ENCODE results near the gene DCST2. TPM values are rescaled to one million over a fixed set of nuclear protein-coding genes. Genes with fewer than 3 reads are reported as not detected.

DCST2 gene
- total and polyA plus RNA-seq, 9 of the 15 experiments (the other 6 are each of a cell fraction or from before 2014, with no cell fraction given), result 0.09 to 0.49 (median 0.11) TPM; not detected in 3

DNA sequence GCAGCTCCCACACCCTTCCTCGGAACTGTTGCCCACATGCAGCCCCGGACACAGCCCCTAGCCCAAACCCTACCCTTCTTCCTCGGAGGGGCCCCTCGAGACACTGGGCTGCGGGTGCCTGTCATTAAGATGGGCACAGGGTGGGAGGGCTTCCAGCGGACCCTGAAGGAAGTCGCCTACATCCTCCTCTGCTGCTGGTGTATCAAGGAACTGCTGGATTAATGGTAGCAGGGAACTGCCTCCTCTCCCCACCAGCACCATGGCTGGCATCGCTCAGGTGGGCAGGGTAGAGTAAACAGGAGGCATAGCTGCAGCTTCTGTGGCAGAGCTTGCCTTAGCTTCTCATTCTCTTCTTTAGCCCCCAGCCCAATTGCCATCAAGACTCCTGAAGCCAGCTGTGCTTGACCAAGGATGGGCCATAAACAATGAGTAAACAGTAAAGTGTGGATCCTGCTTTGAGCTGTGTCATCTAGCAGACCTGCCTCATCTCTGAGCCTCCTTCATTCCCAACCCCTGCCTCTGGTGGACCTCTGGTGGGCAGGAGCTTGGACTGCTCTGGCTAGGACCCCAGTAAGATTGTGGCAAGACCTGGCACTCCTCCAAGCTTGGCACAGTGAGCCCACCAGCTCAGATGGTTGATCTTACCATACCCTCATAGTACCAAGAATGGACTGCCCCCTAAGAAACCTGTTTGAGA lies 39.9 kb downstream of the DCST2 start, which contains the start of gene LENEP (continued):
- TF ChIP-seq, protein P1, sequence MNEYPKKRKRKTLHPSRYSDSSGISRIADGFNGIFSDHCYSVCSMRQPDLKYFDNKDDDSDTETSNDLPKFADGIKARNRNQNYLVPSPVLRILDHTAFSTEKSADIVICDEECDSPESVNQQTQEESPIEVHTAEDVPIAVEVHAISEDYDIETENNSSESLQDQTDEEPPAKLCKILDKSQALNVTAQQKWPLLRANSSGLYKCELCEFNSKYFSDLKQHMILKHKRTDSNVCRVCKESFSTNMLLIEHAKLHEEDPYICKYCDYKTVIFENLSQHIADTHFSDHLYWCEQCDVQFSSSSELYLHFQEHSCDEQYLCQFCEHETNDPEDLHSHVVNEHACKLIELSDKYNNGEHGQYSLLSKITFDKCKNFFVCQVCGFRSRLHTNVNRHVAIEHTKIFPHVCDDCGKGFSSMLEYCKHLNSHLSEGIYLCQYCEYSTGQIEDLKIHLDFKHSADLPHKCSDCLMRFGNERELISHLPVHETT (CRISPR knock-in tag; conservative IDR thresholded peaks at IDR 0.05 in 1 of 2, IDR thresholded peaks at IDR 0.05 in 1 of 2), result no peak
- TF ChIP-seq, protein P2, sequence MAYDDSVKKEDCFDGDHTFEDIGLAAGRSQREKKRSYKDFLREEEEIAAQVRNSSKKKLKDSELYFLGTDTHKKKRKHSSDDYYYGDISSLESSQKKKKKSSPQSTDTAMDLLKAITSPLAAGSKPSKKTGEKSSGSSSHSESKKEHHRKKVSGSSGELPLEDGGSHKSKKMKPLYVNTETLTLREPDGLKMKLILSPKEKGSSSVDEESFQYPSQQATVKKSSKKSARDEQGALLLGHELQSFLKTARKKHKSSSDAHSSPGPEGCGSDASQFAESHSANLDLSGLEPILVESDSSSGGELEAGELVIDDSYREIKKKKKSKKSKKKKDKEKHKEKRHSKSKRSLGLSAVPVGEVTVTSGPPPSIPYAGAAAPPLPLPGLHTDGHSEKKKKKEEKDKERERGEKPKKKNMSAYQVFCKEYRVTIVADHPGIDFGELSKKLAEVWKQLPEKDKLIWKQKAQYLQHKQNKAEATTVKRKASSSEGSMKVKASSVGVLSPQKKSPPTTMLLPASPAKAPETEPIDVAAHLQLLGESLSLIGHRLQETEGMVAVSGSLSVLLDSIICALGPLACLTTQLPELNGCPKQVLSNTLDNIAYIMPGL (CRISPR knock-in tag; IDR thresholded peaks at IDR 0.05), result no peak
- TF ChIP-seq, protein P3, sequence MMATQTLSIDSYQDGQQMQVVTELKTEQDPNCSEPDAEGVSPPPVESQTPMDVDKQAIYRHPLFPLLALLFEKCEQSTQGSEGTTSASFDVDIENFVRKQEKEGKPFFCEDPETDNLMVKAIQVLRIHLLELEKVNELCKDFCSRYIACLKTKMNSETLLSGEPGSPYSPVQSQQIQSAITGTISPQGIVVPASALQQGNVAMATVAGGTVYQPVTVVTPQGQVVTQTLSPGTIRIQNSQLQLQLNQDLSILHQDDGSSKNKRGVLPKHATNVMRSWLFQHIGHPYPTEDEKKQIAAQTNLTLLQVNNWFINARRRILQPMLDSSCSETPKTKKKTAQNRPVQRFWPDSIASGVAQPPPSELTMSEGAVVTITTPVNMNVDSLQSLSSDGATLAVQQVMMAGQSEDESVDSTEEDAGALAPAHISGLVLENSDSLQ (IDR thresholded peaks at IDR 0.05), result no peak
- TF ChIP-seq ZNF583 (CRISPR knock-in tag; IDR thresholded peaks at IDR 0.05) (0 out of 2 replicates have a peak, but pooled peaks have one; percentile 26), MTA2 (IDR thresholded peaks at IDR 0.05; ENCODE audit: low read depth) (no peak), GATAD2B (IDR thresholded peaks at IDR 0.05; ENCODE audit: borderline replicate concordance) (no peak), POU5F1 (IDR thresholded peaks at IDR 0.05; ENCODE audit: borderline replicate concordance, low read depth, low read length, partially characterized antibody) (no peak), HDAC6 (IDR thresholded peaks at IDR 0.05; ENCODE audit: low read depth, low read length) (no peak), NFIC (IDR thresholded peaks at IDR 0.05) (peak; percentile 42), ZBTB7A (IDR thresholded peaks at IDR 0.05; ENCODE audit: borderline replicate concordance, control insufficient read depth, low read depth, low read length) (peak; percentile 8; the same call in 1 of the 2 replicates), RHOXF2B (CRISPR knock-in tag; conservative IDR thresholded peaks at IDR 0.05) (no peak), GATAD2A (IDR thresholded peaks at IDR 0.05) (0 out of 2 replicates have a peak, but pooled peaks have one; percentile 21), RBFOX2 (IDR thresholded peaks at IDR 0.05; ENCODE audit: low read depth, low read length) (0 out of 2 replicates have a peak, but pooled peaks have one; percentile 30), SPI1 (IDR thresholded peaks at IDR 0.05; ENCODE audit: borderline replicate concordance, low read depth, low read length) (no peak), NFE2L1 (tag; IDR thresholded peaks at IDR 0.05; ENCODE audit: borderline replicate concordance, low read depth) (no peak), TBP (optimal IDR thresholded peaks at IDR 0.05; ENCODE audit: low read depth, low read length) (no peak), THRAP3 (IDR thresholded peaks at IDR 0.05; ENCODE audit: borderline replicate concordance) (no peak)
- TF ChIP-seq, protein P4, sequence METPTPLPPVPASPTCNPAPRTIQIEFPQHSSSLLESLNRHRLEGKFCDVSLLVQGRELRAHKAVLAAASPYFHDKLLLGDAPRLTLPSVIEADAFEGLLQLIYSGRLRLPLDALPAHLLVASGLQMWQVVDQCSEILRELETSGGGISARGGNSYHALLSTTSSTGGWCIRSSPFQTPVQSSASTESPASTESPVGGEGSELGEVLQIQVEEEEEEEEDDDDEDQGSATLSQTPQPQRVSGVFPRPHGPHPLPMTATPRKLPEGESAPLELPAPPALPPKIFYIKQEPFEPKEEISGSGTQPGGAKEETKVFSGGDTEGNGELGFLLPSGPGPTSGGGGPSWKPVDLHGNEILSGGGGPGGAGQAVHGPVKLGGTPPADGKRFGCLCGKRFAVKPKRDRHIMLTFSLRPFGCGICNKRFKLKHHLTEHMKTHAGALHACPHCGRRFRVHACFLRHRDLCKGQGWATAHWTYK (CRISPR knock-in tag; IDR thresholded peaks at IDR 0.05), result 0 out of 2 replicates have a peak, but pooled peaks have one; percentile 16
- TF ChIP-seq, protein P5, sequence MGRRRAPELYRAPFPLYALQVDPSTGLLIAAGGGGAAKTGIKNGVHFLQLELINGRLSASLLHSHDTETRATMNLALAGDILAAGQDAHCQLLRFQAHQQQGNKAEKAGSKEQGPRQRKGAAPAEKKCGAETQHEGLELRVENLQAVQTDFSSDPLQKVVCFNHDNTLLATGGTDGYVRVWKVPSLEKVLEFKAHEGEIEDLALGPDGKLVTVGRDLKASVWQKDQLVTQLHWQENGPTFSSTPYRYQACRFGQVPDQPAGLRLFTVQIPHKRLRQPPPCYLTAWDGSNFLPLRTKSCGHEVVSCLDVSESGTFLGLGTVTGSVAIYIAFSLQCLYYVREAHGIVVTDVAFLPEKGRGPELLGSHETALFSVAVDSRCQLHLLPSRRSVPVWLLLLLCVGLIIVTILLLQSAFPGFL (CRISPR knock-in tag; IDR thresholded peaks at IDR 0.05), result no peak
- TF ChIP-seq, protein P6, sequence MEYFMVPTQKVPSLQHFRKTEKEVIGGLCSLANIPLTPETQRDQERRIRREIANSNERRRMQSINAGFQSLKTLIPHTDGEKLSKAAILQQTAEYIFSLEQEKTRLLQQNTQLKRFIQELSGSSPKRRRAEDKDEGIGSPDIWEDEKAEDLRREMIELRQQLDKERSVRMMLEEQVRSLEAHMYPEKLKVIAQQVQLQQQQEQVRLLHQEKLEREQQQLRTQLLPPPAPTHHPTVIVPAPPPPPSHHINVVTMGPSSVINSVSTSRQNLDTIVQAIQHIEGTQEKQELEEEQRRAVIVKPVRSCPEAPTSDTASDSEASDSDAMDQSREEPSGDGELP (CRISPR knock-in tag; IDR thresholded peaks at IDR 0.05; ENCODE audit: borderline replicate concordance), result peak; percentile 50; the same call in 1 of the 2 replicates

Measured in K562 (cell line).